ENCODE data around the gene C19orf12. TPM values are rescaled to one million over a fixed set of nuclear protein-coding genes. Genes with fewer than 3 reads are reported as not detected.

Gene C19orf12
- total RNA-seq, 1 experiment from 2014 or later: 15.5 TPM

DNA sequence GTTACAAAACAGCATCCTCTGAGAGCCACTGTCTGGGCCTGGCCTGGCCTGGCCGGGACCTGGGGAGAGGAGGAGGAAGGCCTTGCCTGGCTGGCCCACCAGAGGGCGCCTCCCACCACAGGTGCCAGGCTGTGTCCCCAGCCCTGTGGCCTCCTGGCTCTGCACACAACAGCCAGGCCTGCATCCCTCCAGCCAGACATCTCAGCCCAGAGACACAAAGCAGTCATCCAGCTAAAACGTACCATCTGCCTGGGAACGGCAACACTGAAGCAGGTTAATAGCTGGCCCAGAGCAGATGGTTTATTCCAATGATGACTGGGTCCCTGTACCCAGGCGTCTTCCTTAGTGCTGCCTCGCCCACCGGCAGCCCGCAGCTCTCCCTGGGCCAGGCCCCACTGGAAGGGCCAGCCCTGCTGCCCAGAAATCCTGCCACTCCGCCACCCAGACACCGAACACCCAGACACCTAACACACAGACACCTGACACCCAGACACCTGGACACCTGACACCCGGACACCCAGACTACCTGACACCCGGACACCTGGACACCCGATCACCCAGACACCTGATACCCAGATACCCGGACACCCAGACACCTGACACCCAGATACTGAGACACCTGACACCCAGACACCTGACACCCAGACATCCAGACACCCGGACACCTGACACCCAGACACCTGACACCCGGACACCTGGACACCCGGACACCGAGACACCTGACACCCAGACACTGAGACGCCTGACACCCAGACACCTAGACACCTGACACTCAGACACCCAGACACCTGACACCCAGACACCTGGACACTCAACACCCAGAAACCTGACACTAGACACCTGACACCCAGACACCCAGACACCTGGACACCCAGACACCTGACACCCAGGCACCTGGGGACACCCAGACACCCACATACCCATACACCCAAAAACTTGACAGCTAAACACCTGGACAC lies 20.1 kb downstream of the C19orf12 start:
- no peak overlapping the region for H3K27ac Mint-ChIP-seq
- no peak overlapping the region for H3K4me3 Mint-ChIP-seq
- ChIA-PET CTCF (interaction anchor here (0.6 to 4.1 kb wide), 25 partner anchors 13 to 233 kb away, joined by 3 to 35 read pairs (median 4); partner anchors contain the start of genes C19orf12, PLEKHF1 and POP4), POLR2A (no interaction called here)
- H3K4me1 Mint-ChIP-seq: peaks cover 2% of the 10 kb centered on the region; the same call in 1 of the 2 replicates
- ATAC-seq: peak; percentile 97
- peaks cover 3% of the 10 kb centered on the region; the same call in 1 of the 2 replicates for H3K36me3 Mint-ChIP-seq
- peak; percentile 87 for DNase-seq (ENCODE audit: low spot score)
- TF ChIP-seq, protein P1, sequence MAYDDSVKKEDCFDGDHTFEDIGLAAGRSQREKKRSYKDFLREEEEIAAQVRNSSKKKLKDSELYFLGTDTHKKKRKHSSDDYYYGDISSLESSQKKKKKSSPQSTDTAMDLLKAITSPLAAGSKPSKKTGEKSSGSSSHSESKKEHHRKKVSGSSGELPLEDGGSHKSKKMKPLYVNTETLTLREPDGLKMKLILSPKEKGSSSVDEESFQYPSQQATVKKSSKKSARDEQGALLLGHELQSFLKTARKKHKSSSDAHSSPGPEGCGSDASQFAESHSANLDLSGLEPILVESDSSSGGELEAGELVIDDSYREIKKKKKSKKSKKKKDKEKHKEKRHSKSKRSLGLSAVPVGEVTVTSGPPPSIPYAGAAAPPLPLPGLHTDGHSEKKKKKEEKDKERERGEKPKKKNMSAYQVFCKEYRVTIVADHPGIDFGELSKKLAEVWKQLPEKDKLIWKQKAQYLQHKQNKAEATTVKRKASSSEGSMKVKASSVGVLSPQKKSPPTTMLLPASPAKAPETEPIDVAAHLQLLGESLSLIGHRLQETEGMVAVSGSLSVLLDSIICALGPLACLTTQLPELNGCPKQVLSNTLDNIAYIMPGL (CRISPR knock-in tag; IDR thresholded peaks at IDR 0.05): no peak
- no peak for TF ChIP-seq RELA (CRISPR knock-in tag; IDR thresholded peaks at IDR 0.05; ENCODE audit: borderline replicate concordance)
- TF ChIP-seq GRHL2 (CRISPR knock-in tag; IDR thresholded peaks at IDR 0.05; ENCODE audit: insufficient replicate concordance, severe bottlenecking): no peak
- TF ChIP-seq, protein P2, sequence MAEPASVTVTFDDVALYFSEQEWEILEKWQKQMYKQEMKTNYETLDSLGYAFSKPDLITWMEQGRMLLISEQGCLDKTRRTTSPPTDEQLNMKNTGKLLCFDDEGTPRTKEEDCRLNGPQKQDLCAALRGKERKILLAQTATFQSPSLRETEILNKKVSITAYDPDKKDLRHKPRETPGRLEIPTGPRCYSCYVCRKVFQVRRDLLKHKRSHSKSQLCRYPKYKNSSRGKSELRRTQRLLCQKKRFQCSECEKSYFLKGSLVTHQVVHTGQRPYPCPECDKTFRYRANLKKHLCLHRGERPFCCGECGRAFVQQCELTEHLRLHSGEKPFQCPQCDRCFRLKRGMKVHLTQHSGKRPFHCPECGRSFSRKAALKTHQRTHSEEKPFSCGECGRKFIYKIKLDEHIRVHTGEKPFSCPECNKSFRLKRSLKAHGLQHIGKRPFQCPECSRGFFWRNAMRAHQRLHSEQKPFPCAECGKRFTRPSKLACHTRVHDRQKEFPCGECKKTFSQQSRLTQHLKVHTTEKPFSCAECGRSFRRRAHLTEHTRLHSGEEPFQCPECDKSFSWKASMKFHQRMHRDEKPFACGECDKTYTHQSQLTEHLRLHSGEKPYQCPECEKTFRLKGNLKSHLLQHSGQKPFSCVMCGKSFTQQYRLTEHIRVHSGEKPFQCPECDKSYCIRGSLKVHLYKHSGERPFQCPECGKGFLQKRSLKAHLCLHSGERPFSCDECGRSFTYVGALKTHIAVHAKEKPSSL (CRISPR knock-in tag; conservative IDR thresholded peaks at IDR 0.05): no peak
- TF ChIP-seq, protein P3, sequence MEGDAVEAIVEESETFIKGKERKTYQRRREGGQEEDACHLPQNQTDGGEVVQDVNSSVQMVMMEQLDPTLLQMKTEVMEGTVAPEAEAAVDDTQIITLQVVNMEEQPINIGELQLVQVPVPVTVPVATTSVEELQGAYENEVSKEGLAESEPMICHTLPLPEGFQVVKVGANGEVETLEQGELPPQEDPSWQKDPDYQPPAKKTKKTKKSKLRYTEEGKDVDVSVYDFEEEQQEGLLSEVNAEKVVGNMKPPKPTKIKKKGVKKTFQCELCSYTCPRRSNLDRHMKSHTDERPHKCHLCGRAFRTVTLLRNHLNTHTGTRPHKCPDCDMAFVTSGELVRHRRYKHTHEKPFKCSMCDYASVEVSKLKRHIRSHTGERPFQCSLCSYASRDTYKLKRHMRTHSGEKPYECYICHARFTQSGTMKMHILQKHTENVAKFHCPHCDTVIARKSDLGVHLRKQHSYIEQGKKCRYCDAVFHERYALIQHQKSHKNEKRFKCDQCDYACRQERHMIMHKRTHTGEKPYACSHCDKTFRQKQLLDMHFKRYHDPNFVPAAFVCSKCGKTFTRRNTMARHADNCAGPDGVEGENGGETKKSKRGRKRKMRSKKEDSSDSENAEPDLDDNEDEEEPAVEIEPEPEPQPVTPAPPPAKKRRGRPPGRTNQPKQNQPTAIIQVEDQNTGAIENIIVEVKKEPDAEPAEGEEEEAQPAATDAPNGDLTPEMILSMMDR (IDR thresholded peaks at IDR 0.05): peak; percentile 72
- TF ChIP-seq NR3C1 (CRISPR knock-in tag; conservative IDR thresholded peaks at IDR 0.05; ENCODE audit: low read depth): no peak
- TF ChIP-seq ETV6 (CRISPR knock-in tag; IDR thresholded peaks at IDR 0.05): no peak
- H3K27me3 Mint-ChIP-seq (ENCODE audit: low read depth): no peaks in the 10 kb centered on the region
- H3K9me3 Mint-ChIP-seq: no peaks in the 10 kb centered on the region

DNA sequence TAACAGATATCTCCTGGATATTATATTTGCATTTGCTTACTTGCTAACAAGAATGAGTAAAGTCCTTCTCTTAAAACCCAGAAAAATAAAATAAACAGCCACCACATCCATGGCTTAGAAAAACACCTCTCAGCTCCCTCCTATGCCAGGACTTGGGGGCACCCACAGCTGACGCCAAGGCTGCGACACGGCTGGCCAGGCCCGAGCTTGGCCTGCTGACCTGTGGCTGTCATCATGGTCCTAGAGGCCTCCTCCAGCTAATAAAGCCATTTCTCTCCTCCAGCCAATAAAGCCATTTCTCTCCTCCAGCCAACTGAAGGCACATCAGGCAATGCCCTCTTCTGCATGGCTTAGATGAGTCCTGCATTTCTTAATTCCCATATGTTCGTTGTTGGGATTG lies 20.9 kb downstream of the C19orf12 start:
- POLR2A ChIA-PET: no interaction called here
- H3K9me3 Mint-ChIP-seq: peaks cover 5% of the 10 kb centered on the region
- H3K4me1 Mint-ChIP-seq: peaks cover 2% of the 10 kb centered on the region; the same call in 1 of the 2 replicates

More for the DNA sequence above, 20.9 kb downstream of the C19orf12 start:
- no peak for ATAC-seq
- Mint-ChIP-seq H3K36me3 (peaks cover 7% of the 10 kb centered on the region; the same call in 1 of the 2 replicates), H3K4me3 (no peak overlapping the region), H3K27me3 (ENCODE audit: low read depth) (no peaks in the 10 kb centered on the region), H3K27ac (no peak overlapping the region)
- TF ChIP-seq ZNF317 (CRISPR knock-in tag; IDR thresholded peaks at IDR 0.05; ENCODE audit: borderline replicate concordance, low read depth) (no peak), MYBL2 (CRISPR knock-in tag; IDR thresholded peaks at IDR 0.05) (no peak)
- TF ChIP-seq, protein P4, sequence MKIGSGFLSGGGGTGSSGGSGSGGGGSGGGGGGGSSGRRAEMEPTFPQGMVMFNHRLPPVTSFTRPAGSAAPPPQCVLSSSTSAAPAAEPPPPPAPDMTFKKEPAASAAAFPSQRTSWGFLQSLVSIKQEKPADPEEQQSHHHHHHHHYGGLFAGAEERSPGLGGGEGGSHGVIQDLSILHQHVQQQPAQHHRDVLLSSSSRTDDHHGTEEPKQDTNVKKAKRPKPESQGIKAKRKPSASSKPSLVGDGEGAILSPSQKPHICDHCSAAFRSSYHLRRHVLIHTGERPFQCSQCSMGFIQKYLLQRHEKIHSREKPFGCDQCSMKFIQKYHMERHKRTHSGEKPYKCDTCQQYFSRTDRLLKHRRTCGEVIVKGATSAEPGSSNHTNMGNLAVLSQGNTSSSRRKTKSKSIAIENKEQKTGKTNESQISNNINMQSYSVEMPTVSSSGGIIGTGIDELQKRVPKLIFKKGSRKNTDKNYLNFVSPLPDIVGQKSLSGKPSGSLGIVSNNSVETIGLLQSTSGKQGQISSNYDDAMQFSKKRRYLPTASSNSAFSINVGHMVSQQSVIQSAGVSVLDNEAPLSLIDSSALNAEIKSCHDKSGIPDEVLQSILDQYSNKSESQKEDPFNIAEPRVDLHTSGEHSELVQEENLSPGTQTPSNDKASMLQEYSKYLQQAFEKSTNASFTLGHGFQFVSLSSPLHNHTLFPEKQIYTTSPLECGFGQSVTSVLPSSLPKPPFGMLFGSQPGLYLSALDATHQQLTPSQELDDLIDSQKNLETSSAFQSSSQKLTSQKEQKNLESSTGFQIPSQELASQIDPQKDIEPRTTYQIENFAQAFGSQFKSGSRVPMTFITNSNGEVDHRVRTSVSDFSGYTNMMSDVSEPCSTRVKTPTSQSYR (CRISPR knock-in tag; IDR thresholded peaks at IDR 0.05): no peak
- TF ChIP-seq, protein P5, sequence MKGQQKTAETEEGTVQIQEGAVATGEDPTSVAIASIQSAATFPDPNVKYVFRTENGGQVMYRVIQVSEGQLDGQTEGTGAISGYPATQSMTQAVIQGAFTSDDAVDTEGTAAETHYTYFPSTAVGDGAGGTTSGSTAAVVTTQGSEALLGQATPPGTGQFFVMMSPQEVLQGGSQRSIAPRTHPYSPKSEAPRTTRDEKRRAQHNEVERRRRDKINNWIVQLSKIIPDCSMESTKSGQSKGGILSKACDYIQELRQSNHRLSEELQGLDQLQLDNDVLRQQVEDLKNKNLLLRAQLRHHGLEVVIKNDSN (CRISPR knock-in tag; IDR thresholded peaks at IDR 0.05): no peak
- no peak for DNase-seq (ENCODE audit: low spot score)
- CTCF ChIA-PET: interaction anchor here (0.5 to 4.1 kb wide), 28 partner anchors 10 to 234 kb away, joined by 3 to 35 read pairs (median 4); partner anchors contain the start of genes C19orf12, PLEKHF1 and POP4
